ENCODE measurements around the gene TBX4.
A peak's percentile ranks its signal among the peaks of the same experiment; 100 is the strongest.

TBX4 gene

DNA sequence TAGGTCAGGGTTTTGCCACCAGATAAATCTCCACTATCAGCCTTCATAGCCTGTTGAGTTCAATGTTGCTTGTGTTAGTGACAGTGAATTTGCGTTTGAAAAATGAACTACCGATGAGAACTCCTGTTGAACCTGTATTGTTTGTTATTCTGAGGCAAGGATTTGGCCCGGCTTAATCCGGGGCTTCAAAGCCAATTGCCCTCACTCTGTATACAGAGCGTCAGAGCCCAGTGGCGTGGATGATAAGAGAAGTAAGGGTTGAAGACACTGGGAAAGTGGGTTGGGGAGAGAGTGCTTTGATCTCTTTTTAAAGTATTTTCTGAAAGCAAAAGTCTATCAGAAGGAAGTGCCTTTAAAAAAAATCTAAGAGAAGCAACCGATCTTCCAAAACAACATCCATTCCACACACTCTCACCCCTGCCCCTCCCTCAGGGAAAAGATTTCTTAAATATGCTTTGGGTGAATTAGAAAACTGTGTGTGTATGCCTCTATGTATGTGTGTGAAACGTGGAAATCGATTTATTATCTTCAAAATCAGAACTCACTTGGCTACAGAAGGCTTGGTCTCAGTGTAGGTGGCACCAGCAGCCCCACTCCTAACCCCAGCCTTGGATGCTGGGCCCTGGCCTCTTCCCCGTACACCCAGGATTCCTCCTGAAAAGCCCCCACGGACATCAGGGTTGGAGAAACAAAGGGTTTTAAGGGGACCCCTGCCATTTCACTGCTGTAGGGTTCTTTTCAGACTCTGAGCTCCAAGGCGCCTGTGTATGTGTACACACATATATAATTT lies 8.8 kb downstream of the TBX4 start:
- DNase-seq (ENCODE audit: low read depth, low spot score) = peak; percentile 16
- no peak overlapping the region for H3K4me3 ChIP-seq (ENCODE audit: low read length)

DNA sequence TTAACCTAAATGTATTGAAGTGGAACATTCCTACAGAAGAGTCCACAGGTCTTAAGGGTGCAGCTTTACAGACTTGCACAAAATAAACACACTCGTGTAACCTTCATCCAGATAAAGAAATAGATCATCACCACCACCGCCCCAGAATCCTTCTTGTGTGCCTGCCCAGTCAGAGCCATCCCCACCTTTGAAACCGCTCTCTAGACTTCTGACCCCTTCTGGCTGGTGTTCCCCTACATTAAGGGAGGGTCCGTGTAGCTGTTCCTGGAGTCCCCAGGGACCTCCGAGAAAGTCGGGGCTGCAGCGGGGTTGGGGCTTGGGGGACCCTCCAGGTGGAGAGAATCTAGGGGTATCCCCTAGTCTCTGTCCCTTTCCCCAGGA lies 9.4 kb downstream of the TBX4 start:
- DNase-seq (ENCODE audit: low read depth, low spot score) = no peak
- H3K4me3 ChIP-seq (ENCODE audit: low read length) = peak overlapping the region; percentile 33

DNA sequence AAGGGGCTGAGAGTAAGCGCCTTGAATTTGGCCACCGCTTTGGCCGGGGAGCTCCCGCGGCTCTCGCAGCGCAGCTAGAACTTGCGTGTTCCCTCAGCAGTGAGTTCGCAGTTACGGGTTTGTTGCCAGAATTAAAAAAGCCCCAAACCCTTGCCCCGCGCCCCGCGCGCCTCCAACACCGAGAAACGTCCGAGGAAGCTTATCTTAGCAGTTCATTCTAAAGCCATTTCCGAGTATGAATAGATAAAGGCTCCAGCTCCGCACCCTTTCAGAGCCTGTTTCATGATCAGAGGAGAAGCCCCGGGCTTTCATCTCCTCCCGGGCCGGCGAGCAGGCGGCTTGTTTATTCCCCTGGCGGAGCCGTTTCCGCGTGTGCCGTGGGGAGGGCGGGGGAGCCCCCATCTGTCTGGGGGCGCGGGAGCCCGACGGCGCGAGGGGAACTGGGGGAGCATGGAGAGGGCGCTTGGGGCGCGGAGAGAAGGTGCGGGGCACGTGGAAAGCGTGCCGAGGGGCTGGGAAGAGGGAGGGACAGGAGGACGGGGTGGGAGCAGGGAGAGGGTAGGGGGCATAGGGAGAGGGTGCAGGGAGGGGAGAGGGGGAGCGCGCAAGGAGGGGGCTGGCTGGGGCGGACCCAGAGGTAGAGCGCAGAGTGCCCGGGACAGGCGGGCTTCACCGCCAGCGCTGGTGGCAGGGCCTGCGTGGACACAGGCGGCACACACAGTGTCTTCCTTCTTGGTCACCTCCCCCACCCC lies 9.9 kb downstream of the TBX4 start:
- peak; percentile 16 for DNase-seq (ENCODE audit: low read depth, low spot score)
- peak overlapping the region; percentile 33 for H3K4me3 ChIP-seq (ENCODE audit: low read length)

- no peak overlapping the region for H3K4me3 ChIP-seq (ENCODE audit: low read length)
- DNase-seq (ENCODE audit: low read depth, low spot score) = no peak
Measured at GRCh38 chr17:61462719-61463315, 10.6 kb downstream of the TBX4 start.

- H3K4me3 ChIP-seq (ENCODE audit: low read length) = no peak overlapping the region
- no peak for DNase-seq (ENCODE audit: low read depth, low spot score)
Measured at GRCh38 chr17:61463316-61464129, 11.3 kb downstream of the TBX4 start.

DNA sequence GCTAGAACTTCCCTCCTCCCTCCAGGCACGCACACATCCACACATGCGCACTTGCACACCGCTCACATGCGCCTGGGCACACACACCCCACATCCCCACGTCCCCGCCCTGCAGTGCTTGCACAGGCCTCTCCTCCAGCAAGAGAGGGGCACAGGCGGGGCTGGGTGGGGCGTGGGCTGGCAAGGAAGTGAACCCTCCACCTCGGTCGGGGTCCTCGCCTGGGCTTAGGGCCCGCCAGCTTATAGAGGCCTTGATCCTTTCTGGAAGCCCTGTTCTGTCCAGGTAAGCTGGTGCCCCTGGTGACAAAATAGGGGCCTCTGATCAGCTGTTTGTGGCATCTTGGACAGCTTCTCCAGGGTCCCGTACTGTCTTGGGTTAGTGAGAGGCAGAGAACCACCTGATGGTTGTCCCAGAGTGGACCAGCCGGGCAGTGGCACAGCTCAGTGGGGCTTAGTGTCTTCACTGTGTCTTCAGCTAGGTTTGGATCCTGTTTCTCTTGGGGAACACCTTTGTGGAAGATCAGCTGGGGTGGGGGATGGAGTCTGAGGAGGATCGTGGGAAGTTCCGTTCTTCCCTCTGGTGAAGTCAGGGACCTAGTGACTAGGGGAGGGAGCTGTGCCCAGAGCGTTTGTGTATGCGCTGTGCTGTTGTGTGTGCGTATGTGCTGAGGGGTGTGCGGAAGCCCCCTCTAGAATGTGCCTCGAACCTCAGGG lies 12.1 kb downstream of the TBX4 start:
- no peak overlapping the region for H3K4me3 ChIP-seq (ENCODE audit: low read length)
- DNase-seq (ENCODE audit: low read depth, low spot score) = no peak

DNA sequence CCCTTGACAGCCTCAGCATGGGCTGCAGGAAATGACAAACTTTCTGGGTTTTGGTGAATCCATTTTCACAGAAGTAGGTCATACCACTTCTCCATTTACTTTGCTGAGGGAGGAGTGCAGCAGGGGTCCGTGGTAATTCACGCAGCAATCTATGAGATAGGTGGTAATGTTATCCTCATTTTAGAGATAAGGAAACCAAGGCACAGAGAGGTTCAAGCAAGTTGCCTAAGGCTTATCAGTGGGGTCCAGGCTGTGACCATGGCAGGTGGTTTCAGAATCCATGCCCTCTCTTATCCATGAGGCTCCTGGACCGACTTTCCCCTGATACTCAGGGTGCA lies 12.6 kb downstream of the TBX4 start:
- no peak for DNase-seq (ENCODE audit: low read depth, low spot score)

GRCh38 chr17:61465550-61466237 lies 13.5 kb downstream of the TBX4 start:
- no peak overlapping the region for H3K4me3 ChIP-seq (ENCODE audit: low read length)

More for the DNA sequence above, 12.6 kb downstream of the TBX4 start:
- H3K4me3 ChIP-seq (ENCODE audit: low read length) = no peak overlapping the region

DNA sequence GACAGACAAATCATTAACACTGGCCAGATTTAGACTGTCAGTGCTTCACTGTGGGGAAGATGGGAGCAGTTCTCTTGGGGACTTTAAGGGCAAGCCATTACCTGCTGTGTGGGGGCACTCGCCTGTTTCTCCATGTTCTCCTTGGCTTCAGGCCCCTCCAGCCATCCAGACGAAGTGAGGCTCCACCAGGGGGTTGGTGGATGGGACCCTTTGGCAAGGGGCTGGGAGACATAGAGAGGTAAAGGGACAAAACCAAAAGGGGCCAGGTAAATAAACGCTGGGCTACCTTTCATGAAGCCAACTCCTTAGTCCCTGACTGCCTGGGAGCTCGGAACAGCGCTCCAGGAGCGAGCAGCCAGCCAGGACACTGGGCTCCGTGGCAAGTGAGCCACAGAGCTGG lies 14.0 kb downstream of the TBX4 start:
- no peak overlapping the region for H3K4me3 ChIP-seq (ENCODE audit: low read length)

More at GRCh38 chr17:61465550-61466237, 13.5 kb downstream of the TBX4 start:
- DNase-seq (ENCODE audit: low read depth, low spot score) = no peak

DNA sequence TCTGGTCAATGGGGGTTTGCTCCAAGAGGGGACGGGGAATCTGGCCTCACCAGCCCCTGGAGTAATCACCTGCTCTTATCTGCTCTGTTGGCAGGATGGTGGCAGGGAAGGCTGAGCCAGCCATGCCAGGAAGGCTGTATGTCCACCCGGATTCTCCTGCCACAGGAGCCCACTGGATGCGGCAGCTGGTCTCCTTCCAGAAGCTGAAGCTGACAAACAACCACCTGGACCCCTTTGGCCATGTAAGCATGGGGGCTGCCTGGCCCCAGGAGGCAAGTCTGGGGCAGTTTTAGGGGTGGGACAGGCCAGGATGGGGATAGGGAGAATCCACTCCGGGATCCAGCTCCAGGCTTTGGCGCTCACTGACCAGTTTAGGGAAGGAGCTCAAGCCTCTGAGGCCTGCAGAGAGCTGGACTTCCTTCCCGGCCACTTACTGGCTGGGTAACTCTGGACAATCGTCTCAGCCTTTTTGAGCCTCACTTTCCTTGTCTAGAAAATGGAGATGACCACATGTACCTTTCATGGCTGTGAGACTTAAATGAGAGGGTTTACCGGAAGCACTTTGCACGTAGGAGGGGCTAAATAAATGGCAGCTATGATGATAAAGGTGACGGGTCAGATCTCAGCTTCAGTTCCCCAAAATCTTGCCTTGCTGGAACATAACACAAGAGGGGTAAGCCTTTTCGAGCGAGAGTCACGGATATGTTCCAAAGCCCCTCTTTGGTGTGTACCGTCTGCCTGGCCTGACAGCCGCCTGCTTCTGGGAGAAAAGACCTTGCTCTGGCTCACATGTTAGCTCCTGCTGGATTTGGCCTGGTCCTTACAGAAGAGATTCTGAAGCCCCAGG lies 15.4 kb downstream of the TBX4 start:
- DNase-seq (ENCODE audit: low read depth, low spot score) = no peak
- no peak overlapping the region for H3K4me3 ChIP-seq (ENCODE audit: low read length)

More for the DNA sequence above, 14.0 kb downstream of the TBX4 start:
- no peak for DNase-seq (ENCODE audit: low read depth, low spot score)

DNA sequence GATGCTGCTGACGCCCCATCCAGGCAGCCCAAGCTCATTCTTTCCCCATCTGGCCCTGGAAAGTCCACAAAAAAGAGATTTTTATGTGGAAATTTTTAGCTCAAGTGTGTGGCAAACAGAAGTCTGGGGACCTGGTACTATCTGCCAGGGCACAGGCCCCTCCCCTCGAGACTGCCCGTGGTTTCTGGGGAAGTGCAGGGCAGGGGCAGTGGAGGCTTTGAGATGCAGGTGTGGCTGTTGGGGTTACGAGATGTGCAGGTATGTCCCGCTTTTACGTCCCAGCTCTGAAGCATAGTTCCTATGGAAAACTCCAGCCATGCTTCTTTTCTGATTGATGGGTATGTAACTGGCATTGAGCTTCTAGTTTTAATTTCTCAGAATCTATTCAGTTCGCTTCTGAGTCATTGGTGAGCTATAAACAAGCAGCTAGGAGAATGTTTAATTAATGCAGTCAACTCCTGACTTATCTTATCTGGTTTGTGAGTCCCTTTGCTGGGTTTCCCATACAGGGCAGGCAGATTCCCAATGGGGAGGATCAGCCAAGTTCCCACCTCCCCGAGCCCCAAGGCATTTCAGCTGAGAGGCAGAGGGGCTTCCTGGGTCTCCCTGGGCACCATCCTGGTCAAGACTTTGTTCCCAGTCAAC lies 16.2 kb downstream of the TBX4 start:
- DNase-seq (ENCODE audit: low read depth, low spot score) = no peak
- no peak overlapping the region for H3K4me3 ChIP-seq (ENCODE audit: low read length)

- no peak overlapping the region for H3K4me3 ChIP-seq (ENCODE audit: low read length)
- no peak for DNase-seq (ENCODE audit: low read depth, low spot score)
Measured at GRCh38 chr17:61469474-61469873, 17.3 kb downstream of the TBX4 start.

GRCh38 chr17:61469949-61470348 lies 17.7 kb downstream of the TBX4 start:
- no peak for DNase-seq (ENCODE audit: low read depth, low spot score)
- no peak overlapping the region for H3K4me3 ChIP-seq (ENCODE audit: low read length)

DNA sequence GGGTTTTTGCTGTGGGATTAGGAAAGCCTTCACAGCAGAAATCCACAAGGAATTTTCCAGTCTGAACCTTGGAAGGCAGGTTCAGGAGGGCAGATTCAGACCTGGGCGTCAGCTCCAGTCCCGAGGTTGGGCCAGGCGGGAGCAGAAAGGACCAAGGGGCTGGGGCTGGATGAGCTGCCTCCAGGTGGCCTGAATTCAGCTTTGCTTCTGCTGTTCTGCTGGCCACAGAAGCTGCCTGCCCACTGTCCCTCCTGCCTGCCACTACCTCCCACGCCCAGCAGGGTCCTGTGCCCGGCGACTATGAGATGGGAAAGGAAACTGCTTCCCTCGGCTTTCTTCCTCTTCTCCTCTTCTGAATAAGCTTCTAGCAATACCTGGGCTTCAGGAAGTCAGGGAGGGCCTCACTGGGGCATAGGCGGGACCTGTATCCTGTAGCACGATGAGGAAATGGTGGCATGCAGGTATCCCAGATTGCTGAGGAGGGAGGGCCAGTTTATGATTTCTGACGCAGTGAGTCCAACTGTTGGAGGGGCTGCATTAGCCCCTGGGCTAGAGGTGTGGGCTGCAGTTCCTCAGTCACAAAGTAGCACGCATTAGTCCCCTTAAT lies 18.4 kb downstream of the TBX4 start:
- no peak overlapping the region for H3K4me3 ChIP-seq (ENCODE audit: low read length)
- no peak for DNase-seq (ENCODE audit: low read depth, low spot score)

DNA sequence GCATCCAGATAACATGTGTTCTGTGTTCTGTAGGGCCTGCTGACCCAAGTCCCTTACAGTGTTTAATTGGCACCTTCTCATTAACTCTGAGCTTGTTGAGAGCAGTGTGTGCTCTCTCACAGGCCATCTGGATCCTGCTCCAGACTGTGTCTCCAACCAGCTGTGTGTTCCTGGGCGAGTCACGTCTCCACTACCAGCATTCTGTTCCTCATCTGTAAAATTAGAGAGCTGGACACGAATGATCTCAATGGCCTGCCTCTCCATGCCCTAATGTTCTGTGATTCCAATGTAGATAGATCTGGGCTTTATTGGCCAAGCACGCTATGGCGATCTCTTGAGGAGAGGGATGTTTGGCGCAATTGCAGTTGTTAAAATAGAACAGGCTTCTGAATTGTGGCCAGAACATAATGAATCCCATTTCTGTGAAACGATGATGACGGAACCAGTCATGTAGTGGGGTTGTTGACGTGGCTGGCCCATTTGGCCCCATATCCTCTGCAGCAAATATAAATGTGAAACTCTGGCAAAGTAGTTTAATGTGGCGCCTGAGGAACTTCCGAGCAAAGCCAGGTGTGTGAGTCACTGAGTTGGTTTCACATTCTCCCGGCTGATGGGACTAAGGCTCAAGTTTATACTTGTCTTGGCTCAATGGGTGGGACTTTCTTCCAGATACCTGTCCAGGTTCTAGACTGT lies 22.2 kb downstream of the TBX4 start:
- DNase-seq (ENCODE audit: low read depth, low spot score) = no peak
- no peak overlapping the region for H3K4me3 ChIP-seq (ENCODE audit: low read length)

DNA sequence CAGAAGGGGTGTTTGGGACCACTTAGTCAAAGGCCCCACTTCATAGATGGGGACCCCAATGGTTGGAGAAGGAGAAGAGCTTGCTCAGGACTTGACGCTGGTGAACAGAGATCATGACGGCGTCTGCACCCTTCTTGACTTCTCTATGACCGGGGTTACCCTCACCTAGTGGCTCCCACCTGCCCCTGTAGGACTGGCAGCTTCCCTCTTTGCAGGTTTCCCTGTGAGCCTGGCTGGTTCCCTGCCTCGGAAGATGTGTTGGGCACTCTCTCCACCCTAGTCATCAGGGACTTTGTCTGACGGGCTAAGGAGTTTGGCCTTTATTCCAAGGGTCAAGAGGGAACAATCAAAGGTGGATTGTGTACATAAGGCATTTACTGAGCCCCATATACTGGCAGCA lies 22.7 kb downstream of the TBX4 start:
- no peak overlapping the region for H3K4me3 ChIP-seq (ENCODE audit: low read length)
- DNase-seq (ENCODE audit: low read depth, low spot score) = no peak
